GM12801 (cell line): ENCODE results near the gene ABCB8.

Experiments
- CTCF ChIP-seq: IDR thresholded peaks from one replicate; pipeline ENCODE4 v1.5.1; 2011; ENCODE audit warnings: control low read depth; ENCODE audit not compliant: insufficient read length; ENCODE audit errors: extremely low read depth

Gene ABCB8

DNA sequence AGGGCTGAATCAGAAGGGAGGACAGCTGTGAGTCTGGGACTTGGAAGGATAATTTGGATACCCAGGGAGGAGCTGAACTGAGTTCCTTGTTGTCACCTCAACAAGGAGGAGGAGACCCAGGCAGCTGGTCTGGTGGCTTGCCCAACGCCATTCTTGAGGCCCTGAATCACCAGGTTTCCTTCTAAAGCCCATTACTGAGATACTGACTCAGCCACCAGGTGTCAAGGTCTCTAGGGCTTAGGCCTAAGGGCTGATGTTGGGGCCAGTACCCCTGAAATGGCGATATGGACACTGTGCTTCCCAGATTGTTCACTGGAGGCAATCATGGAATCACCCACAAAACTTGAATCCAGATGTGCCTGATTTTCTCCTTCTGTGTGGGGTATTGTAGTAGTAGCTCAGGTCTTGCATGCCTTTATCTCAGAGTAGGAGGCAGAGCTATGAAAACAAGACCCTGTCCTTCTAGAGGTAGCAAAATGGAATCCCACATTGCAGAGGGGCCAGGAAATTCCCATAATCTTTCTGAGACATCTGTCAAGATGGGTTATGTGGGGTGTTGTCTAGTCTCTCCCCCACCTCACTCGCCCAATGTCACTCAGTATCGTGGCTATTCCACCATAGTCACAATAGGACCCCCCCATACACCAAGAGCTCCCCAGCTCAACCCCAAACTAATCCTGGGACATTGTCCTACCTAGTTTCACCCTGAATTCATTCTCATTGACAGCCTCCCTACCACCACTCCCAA, 2.2 kb upstream of the ABCB8 start:
- no peak for TF ChIP-seq CTCF

DNA sequence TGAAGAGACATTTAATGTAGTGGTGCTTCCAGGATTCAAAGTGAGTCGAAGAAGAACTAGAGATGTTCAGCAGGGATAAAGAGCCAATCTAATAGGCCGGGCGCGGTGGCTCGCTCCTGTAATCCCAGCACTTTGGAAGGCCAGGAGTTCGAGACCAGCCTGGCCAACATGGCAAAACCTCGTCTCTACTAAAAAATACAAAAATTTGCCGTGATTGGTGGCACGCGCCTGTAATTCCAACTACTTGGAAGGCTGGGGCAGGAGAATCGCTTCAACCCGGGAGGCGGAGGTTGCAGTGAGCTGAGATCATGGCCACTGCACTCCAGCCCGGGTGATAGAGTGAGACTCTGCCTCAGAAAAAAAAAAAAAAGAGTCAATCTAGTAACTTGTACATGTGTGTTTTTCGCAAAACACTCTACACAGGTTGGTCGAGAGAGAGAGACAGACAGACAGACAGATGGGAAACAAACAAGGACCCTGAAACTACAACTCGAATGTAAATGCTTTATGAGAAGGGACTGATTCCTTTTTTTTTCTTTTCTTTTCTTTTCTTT, 775 bp downstream of the ABCB8 start:
- TF ChIP-seq CTCF = no peak

DNA sequence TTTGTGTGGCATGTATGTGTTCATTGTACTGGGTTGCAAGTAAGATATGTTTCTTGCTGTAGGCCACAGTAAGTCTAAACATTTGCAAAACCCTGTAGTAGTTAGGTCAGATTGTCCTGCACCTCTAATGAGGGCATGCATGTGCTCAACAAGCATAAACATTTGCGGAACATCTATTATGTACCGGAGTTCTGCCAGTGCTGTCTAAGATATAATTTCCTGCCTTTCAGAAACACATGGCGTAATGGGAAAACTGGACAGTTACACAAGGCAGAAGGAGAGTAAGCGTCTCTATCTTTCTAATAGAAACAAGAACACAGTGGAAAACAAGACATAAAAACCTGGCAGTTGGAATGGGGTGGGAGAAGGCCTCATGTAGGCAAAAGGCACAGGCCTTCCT, 2.8 kb downstream of the ABCB8 start:
- TF ChIP-seq CTCF = no peak

DNA sequence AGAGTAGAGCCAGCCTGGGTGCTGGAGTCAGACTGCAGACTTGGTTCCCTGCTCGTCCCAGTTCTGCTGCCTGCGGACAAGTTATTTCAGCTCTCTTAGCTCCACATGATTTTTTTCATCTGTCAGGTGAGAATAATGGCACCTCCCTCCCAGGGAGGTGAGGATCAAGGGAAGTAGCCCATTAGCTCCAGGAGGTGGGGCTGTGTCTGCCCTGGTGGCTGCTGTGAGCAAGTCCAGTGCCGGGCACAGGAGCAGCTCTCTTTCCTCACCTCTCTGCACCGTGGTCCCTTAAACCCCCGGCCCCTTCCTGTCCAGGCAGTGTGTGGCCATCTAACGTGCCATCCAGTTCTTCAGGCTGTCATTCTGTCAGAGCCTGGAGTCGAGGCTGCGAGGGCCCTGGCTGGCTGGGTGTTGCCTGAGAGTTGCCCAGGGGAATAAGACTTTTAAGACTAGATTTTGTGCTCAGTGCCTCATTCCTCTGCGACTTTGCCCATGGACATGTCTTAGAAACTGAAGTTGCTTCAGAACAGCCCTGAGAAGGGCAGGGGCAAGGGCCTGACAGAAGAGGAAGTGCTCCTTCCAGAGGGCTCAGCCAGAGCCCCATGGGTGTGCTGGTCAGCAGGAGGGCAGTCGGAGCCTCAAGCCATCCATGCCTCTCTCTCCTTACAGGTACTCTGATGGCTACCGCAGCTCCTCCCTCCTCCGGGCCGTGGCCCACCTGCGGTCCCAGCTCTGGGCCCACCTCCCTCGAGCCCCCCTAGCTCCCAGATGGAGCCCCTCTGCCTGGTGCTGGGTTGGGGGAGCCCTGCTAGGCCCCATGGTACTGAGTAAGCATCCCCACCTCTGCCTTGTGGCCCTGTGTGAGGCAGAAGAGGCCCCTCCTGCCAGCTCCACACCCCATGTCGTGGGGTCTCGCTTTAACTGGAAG, 5.0 kb downstream of the ABCB8 start:
- TF ChIP-seq CTCF = no peak

DNA sequence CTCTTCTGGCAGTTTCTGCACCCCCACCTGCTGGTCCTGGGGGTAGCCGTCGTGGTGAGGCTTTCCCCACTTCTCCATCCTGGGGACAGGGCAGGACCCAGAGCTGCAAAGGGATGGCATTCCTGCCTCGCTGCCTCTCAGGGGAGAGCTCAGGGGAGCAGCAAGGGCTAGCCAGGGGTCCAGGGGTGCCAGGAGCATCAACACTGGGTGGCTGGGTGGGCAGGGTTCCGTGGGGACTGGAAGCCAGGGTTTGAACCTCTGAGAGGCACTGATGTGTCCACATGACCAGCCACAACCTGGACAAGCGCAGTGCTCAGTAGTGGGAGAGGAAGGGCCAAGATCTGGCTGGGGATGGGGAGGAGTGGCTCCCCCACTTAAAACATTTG, 5.6 kb downstream of the ABCB8 start:
- TF ChIP-seq CTCF = no peak

DNA sequence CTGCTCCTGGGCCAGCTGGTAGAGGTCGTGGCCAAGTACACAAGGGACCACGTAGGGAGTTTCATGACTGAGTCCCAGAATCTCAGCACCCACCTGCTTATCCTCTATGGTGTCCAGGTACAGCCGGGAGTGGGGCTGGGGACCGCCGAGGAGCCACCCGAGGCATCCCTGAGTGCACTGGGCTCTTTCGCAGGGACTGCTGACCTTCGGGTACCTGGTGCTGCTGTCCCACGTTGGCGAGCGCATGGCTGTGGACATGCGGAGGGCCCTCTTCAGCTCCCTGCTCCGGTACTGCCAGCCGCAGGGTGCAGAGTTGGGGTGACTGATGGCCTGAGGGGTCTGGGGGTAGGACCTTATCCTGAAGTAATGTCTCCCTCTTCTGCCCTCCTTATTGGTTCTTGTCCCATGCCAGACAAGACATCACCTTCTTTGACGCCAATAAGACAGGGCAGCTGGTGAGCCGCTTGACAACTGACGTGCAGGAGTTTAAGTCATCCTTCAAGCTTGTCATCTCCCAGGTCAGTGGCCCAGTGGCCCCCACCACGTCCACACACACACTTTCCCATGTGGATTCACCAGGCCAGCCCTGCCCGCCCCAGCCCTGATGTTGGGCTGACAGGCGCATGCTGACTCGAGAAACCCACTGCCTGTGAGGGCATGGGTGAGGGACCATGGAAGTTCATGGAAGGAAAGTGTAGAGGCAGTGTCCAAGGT, 6.2 kb downstream of the ABCB8 start:
- no peak for TF ChIP-seq CTCF
